Tibial nerve (tissue), 4 donors: ENCODE results near the gene CYLD. TPM values are rescaled to one million over a fixed set of nuclear protein-coding genes. Genes with fewer than 3 reads are reported as not detected.

ENCODE experiments used
- DNase-seq, 2 donors: peaks; one replicate each; pipeline ENCODE4 v3.0.0-alpha.2; 2019; ENCODE audit warnings: low spot score in 2 of 2
- H3K27ac ChIP-seq, 4 donors: fragments of 200-600 bp; sonication (generic) in 3 of 4; one replicate each; pipeline ENCODE4 v1.5.1; 2017 to 2019; ENCODE audit warnings: mild to moderate bottlenecking in 1 of 4
- H3K27me3 ChIP-seq, 2 donors: fragments of 200-600 bp; sonication (generic) in 1 of 2; one replicate each; pipeline versions ENCODE4 v1.5.1 to v1.6.0; 2017 to 2019
- H3K36me3 ChIP-seq, 3 donors: fragments of 200-600 bp; sonication (generic); one replicate each; pipeline ENCODE4 v1.5.1; 2018 to 2019
- H3K4me1 ChIP-seq, 4 donors: fragments of 200-600 bp; sonication (generic) in 3 of 4; one replicate each; pipeline ENCODE4 v1.5.1; 2017 to 2019
- H3K4me3 ChIP-seq, 4 donors: fragments of 200-600 bp; sonication (generic) in 3 of 4; one replicate each; pipeline ENCODE4 v1.5.1; 2017 to 2019; ENCODE audit warnings: mild to moderate bottlenecking in 1 of 4, moderate library complexity in 1 of 4
- H3K9me3 ChIP-seq, 4 donors: fragments of 200-600 bp; sonication (generic) in 3 of 4; one replicate each; pipeline ENCODE4 v1.5.1; 2017 to 2019
- CTCF ChIP-seq, 5 experiments: fragments of 200-600 bp in 3 of 5; fragments of 450-650 bp in 2 of 5; sonication (generic) in 3 of 5; IDR thresholded peaks; one replicate each; pipeline ENCODE4 v1.5.1; 2016 to 2019; ENCODE audit warnings: antibody characterized with exemption in 5 of 5, mild to moderate bottlenecking in 3 of 5, moderate library complexity in 2 of 5
- EP300 ChIP-seq, 2 donors: sonication (generic); formaldehyde crosslinking; IDR thresholded peaks; one replicate each; pipeline ENCODE4 v1.6.1; 2017; ENCODE audit warnings: antibody characterized with exemption in 2 of 2, mild to moderate bottlenecking in 1 of 2
- POLR2A ChIP-seq, 2 donors: fragments of 450-650 bp; IDR thresholded peaks; one replicate each; pipeline ENCODE4 v1.6.1; 2017; ENCODE audit warnings: antibody characterized with exemption in 2 of 2, mild to moderate bottlenecking in 2 of 2, moderate library complexity in 2 of 2
- WGBS, 2 donors: methylation state at CpG; one replicate each; pipeline ENCODE4 v1.1.5; 2018; 5-methylcytosine and 5-hydroxymethylcytosine counted together
- total RNA-seq, 4 donors: library from RNA; depleted of rRNA; stranded (reverse); fragments of >200 nt; gene quantifications; one replicate each; pipeline ENCODE4 v1.1.0, GENCODE V29; 2016

CYLD gene
- total RNA-seq, 4 donors from 2014 or later: 23.7 to 52.7 (median 38.3) TPM

GRCh38 chr16:50733468-50733867 lies 8.4 kb upstream of the CYLD start:
- no peak for DNase-seq
- Histone ChIP-seq H3K4me1 (peaks cover 0 to 8% (median 0%) of the 10 kb centered on the region in 4 donors), H3K36me3 (no peaks in the 10 kb centered on the region), H3K27ac (no peak overlapping the region), H3K27me3 (no peaks in the 10 kb centered on the region), H3K4me3 (no peak overlapping the region), H3K9me3 (no peaks in the 10 kb centered on the region)
- WGBS, 2 donors: 82 to 87% methylated on average over 7 of the region's 7 CpGs
- no peak for TF ChIP-seq POLR2A (IDR thresholded peaks at IDR 0.05)
- no peak for TF ChIP-seq CTCF (IDR thresholded peaks at IDR 0.05)
- no peak for TF ChIP-seq EP300 (IDR thresholded peaks at IDR 0.05)

GRCh38 chr16:50735629-50736122 lies 6.2 kb upstream of the CYLD start:
- no peak for DNase-seq
- WGBS, 2 donors: 61 to 72% methylated on average over 7 of the region's 7 CpGs
- no peak for TF ChIP-seq CTCF (IDR thresholded peaks at IDR 0.05)
- no peak for TF ChIP-seq EP300 (IDR thresholded peaks at IDR 0.05)
- no peak for TF ChIP-seq POLR2A (IDR thresholded peaks at IDR 0.05)

GRCh38 chr16:50736448-50736847 lies 5.4 kb upstream of the CYLD start:
- no peaks in the 10 kb centered on the region for H3K27me3 ChIP-seq
- peaks cover 0 to 10% (median 3%) of the 10 kb centered on the region in 4 donors for H3K4me1 ChIP-seq
- TF ChIP-seq POLR2A (IDR thresholded peaks at IDR 0.05): no peak
- no peak for TF ChIP-seq CTCF (IDR thresholded peaks at IDR 0.05)
- no peak for TF ChIP-seq EP300 (IDR thresholded peaks at IDR 0.05)
- DNase-seq: no peak
- H3K9me3 ChIP-seq: no peaks in the 10 kb centered on the region
- 76 to 83% methylated on average over 9 of the region's 9 CpGs for WGBS, 2 donors
- H3K4me3 ChIP-seq: no peak overlapping the region
- no peak overlapping the region for H3K27ac ChIP-seq
- H3K36me3 ChIP-seq: no peaks in the 10 kb centered on the region

More at GRCh38 chr16:50735629-50736122, 6.2 kb upstream of the CYLD start:
- no peaks in the 10 kb centered on the region for H3K36me3 ChIP-seq
- no peak overlapping the region for H3K27ac ChIP-seq
- peaks cover 0 to 8% (median 0%) of the 10 kb centered on the region in 4 donors for H3K4me1 ChIP-seq
- no peaks in the 10 kb centered on the region for H3K27me3 ChIP-seq
- no peak overlapping the region for H3K4me3 ChIP-seq
- H3K9me3 ChIP-seq: no peaks in the 10 kb centered on the region

GRCh38 chr16:50737420-50737959 lies 4.4 kb upstream of the CYLD start:
- Histone ChIP-seq H3K4me3 (no peak overlapping the region), H3K36me3 (no peaks in the 10 kb centered on the region), H3K27me3 (no peaks in the 10 kb centered on the region), H3K27ac (no peak overlapping the region), H3K4me1 (peaks cover 0 to 7% (median 3%) of the 10 kb centered on the region in 4 donors), H3K9me3 (no peaks in the 10 kb centered on the region)
- no peak for DNase-seq
- no peak for TF ChIP-seq CTCF (IDR thresholded peaks at IDR 0.05)
- no peak for TF ChIP-seq EP300 (IDR thresholded peaks at IDR 0.05)
- no peak for TF ChIP-seq POLR2A (IDR thresholded peaks at IDR 0.05)
- 88 to 90% methylated on average over 1 of the region's 1 CpG for WGBS, 2 donors

GRCh38 chr16:50739031-50739430 lies 2.9 kb upstream of the CYLD start:
- WGBS, 2 donors: 88% methylated on average over 1 of the region's 1 CpG
- no peaks in the 10 kb centered on the region for H3K36me3 ChIP-seq
- H3K27me3 ChIP-seq: no peaks in the 10 kb centered on the region
- H3K4me1 ChIP-seq: peaks cover 0 to 20% (median 14%) of the 10 kb centered on the region in 4 donors
- H3K9me3 ChIP-seq: no peaks in the 10 kb centered on the region
- DNase-seq: no peak
- H3K4me3 ChIP-seq: no peak overlapping the region
- no peak for TF ChIP-seq POLR2A (IDR thresholded peaks at IDR 0.05)
- TF ChIP-seq EP300 (IDR thresholded peaks at IDR 0.05): no peak
- H3K27ac ChIP-seq: no peak overlapping the region
